Measurements from ENCODE around the gene HLA-DMB. TPM values are rescaled to one million over a fixed set of nuclear protein-coding genes. Genes with fewer than 3 reads are reported as not detected.

HLA-DMB gene
- total RNA-seq, 4 donors from 2014 or later = 16.9 to 29.4 (median 22.4) TPM

DNA sequence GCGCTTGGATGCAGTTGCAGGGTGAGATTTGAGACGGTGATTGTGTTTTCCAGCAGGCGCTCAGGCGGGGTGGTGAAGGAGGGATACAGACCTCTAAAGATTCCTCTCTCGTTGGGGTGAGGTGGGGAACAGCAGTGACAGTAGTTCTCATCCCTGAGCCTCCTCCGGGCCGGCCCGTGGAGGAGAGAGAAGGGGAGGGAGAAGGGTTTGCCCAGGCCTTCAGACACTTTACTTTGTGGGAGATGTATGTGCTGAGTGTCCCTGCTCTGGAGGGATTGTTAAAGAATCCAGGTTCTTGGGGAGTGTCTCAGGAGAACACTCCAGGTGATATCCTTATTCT lies 45.9 kb downstream of the HLA-DMB start:
- Histone ChIP-seq H3K27ac (peak overlapping the region; percentile 86 to 93), H3K4me1 (peaks cover 0 to 4% of the 10 kb centered on the region in 2 donors), H3K9me3 (no peaks in the 10 kb centered on the region), H3K4me3 (peak overlapping the region; percentile 45 to 68), H3K27me3 (no peaks in the 10 kb centered on the region), H3K36me3 (no peaks in the 10 kb centered on the region)
- no peak for TF ChIP-seq CTCF (IDR thresholded peaks at IDR 0.05)
- DNase-seq = no peak
- intact Hi-C loops (cut with DNase I; ENCODE audit: low total_unique reads) = loop anchor here (5.0 kb wide), 1 partner anchor 92 kb away; no protein-coding TSS in a partner anchor

GRCh38 chr6:32894085-32895005 lies 46.5 kb downstream of the HLA-DMB start:
- H3K9me3 ChIP-seq = no peaks in the 10 kb centered on the region
- intact Hi-C loops (cut with DNase I; ENCODE audit: low total_unique reads) = loop anchor here (5.0 kb wide), 1 partner anchor 93 kb away; no protein-coding TSS in a partner anchor
- TF ChIP-seq POLR2A (IDR thresholded peaks at IDR 0.05) = peak; percentile 79 to 82
- peak in 2 of 4 experiments; percentile 8 to 23 for TF ChIP-seq CTCF (IDR thresholded peaks at IDR 0.05)
- H3K36me3 ChIP-seq = no peaks in the 10 kb centered on the region
- H3K4me3 ChIP-seq = peak overlapping the region; percentile 45 to 68
- H3K4me1 ChIP-seq = peaks cover 0 to 4% of the 10 kb centered on the region in 2 donors
- peak overlapping the region; percentile 86 to 93 for H3K27ac ChIP-seq
- peak; percentile 92 to 96 for DNase-seq
- no peaks in the 10 kb centered on the region for H3K27me3 ChIP-seq

- no peak for TF ChIP-seq POLR2A (IDR thresholded peaks at IDR 0.05)
- no peak for TF ChIP-seq CTCF (IDR thresholded peaks at IDR 0.05)
- no peaks in the 10 kb centered on the region for H3K36me3 ChIP-seq
- peaks cover 0 to 12% of the 10 kb centered on the region in 2 donors for H3K4me1 ChIP-seq
- no peaks in the 10 kb centered on the region for H3K9me3 ChIP-seq
- no peak overlapping the region for H3K27ac ChIP-seq
- H3K27me3 ChIP-seq = no peaks in the 10 kb centered on the region
- intact Hi-C loops (cut with DNase I; ENCODE audit: low total_unique reads) = no loop called here
- H3K4me3 ChIP-seq = no peak overlapping the region
- DNase-seq = no peak
Observed at GRCh38 chr6:32890831-32891230, 50.0 kb downstream of the HLA-DMB start.

GRCh38 chr6:32889533-32889932 lies 51.3 kb downstream of the HLA-DMB start:
- H3K27ac ChIP-seq = no peak overlapping the region
- H3K36me3 ChIP-seq = no peaks in the 10 kb centered on the region
- H3K27me3 ChIP-seq = no peaks in the 10 kb centered on the region
- no peak overlapping the region for H3K4me3 ChIP-seq
- H3K4me1 ChIP-seq = peaks cover 0 to 7% of the 10 kb centered on the region in 2 donors
- no peak for DNase-seq
- no peaks in the 10 kb centered on the region for H3K9me3 ChIP-seq
- intact Hi-C loops (cut with DNase I; ENCODE audit: low total_unique reads) = loop anchor here (10.0 kb wide), 1 partner anchor 45 kb away; no protein-coding TSS in a partner anchor
- TF ChIP-seq CTCF (IDR thresholded peaks at IDR 0.05) = no peak
- TF ChIP-seq POLR2A (IDR thresholded peaks at IDR 0.05) = no peak

DNA sequence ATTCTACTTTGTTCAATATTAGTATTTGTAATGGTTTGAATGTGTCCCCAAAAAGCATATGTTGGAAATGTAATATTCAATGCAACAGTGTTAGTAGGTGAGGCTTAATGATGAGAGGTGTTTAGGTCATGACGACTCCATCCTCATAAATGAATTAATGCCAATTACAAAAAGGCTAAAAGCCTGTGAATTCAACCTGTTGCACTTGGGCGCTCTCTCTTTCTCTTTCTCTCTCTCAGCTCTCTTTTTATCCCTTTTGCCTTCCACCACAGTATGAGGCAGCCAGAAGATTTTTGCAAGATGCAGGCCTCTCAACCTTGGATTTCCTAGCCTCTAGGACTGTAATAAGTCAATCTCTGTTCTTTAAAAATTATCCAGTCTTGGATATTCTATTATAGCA lies 52.3 kb downstream of the HLA-DMB start:
- TF ChIP-seq CTCF (IDR thresholded peaks at IDR 0.05) (no peak), POLR2A (IDR thresholded peaks at IDR 0.05) (no peak)
- Histone ChIP-seq H3K4me3 (no peak overlapping the region), H3K27ac (no peak overlapping the region), H3K36me3 (no peaks in the 10 kb centered on the region), H3K9me3 (no peaks in the 10 kb centered on the region), H3K27me3 (no peaks in the 10 kb centered on the region), H3K4me1 (peaks cover 0 to 7% of the 10 kb centered on the region in 2 donors)
- intact Hi-C loops (cut with DNase I; ENCODE audit: low total_unique reads) = loop anchor here (10.0 kb wide), 1 partner anchor 46 kb away; no protein-coding TSS in a partner anchor
- no peak for DNase-seq

Measured in uterus (tissue), 4 donors.